Esophagus muscularis mucosa (tissue), 4 donors: Measurements from ENCODE around the gene KDM3B.

Experiments
- EP300 ChIP-seq: sonication (generic); formaldehyde crosslinking; IDR thresholded peaks from one replicate; pipeline ENCODE4 v1.6.1; 2017; ENCODE audit warnings: antibody characterized with exemption
- POLR2A ChIP-seq: fragments of 450-650 bp; IDR thresholded peaks from one replicate; pipeline ENCODE4 v1.6.1; 2017; ENCODE audit warnings: antibody characterized with exemption, moderate library complexity, mild to moderate bottlenecking, low read depth
- POLR2AphosphoS5 ChIP-seq, 2 donors: sonication (generic); formaldehyde crosslinking; IDR thresholded peaks; one replicate each; pipeline ENCODE4 v1.6.1; 2017; ENCODE audit warnings: antibody characterized with exemption in 2 of 2
- TF ChIP-seq, protein P1 (sequence below), 3 experiments: fragments of 200-600 bp in 2 of 3; fragments of 450-650 bp in 1 of 3; sonication (generic) in 2 of 3; IDR thresholded peaks; one replicate each; pipeline ENCODE4 v1.5.1; 2017 to 2019; ENCODE audit warnings: antibody characterized with exemption in 3 of 3, mild to moderate bottlenecking in 2 of 3, moderate library complexity in 1 of 3

DNA sequence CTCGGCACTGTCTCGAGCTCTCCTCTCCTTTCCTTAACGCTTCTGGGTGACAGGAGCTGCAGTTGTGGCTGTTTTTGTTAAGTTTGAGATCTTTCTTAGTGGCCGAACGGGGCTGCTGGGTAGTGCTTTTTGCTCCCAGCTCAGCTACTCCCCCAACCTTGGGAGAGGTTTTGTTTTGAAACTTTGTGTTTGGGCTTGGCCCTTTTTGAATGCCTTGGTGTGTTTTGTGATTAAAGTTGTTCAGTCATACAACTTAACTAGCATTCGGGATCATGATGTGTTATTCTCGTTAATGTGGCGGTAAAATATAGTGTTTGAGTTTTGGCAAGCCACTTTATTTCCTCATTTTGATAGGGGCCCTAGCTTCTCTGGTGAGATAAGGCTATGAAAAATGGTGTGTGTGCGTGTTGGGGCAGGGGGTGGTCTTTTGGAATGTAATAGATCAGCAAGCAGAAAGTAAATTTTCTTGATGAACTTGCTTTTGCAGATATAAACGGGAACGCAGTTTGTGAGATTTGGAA, 1.1 kb downstream of the KDM3B start:
- TF ChIP-seq, protein P1, sequence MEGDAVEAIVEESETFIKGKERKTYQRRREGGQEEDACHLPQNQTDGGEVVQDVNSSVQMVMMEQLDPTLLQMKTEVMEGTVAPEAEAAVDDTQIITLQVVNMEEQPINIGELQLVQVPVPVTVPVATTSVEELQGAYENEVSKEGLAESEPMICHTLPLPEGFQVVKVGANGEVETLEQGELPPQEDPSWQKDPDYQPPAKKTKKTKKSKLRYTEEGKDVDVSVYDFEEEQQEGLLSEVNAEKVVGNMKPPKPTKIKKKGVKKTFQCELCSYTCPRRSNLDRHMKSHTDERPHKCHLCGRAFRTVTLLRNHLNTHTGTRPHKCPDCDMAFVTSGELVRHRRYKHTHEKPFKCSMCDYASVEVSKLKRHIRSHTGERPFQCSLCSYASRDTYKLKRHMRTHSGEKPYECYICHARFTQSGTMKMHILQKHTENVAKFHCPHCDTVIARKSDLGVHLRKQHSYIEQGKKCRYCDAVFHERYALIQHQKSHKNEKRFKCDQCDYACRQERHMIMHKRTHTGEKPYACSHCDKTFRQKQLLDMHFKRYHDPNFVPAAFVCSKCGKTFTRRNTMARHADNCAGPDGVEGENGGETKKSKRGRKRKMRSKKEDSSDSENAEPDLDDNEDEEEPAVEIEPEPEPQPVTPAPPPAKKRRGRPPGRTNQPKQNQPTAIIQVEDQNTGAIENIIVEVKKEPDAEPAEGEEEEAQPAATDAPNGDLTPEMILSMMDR (IDR thresholded peaks at IDR 0.05) = no peak
- TF ChIP-seq POLR2AphosphoS5 (IDR thresholded peaks at IDR 0.05) (no peak), POLR2A (no peak), EP300 (no peak)
